Measurements from ENCODE around the gene TANK. TPM values are rescaled to one million over a fixed set of nuclear protein-coding genes. Genes with fewer than 3 reads are reported as not detected.

The TANK gene
- total and polyA plus RNA-seq, 2 donors (not counting 3 experiments of a cell fraction or from before 2014, with no cell fraction given), result 33.3 to 83.2 TPM

DNA sequence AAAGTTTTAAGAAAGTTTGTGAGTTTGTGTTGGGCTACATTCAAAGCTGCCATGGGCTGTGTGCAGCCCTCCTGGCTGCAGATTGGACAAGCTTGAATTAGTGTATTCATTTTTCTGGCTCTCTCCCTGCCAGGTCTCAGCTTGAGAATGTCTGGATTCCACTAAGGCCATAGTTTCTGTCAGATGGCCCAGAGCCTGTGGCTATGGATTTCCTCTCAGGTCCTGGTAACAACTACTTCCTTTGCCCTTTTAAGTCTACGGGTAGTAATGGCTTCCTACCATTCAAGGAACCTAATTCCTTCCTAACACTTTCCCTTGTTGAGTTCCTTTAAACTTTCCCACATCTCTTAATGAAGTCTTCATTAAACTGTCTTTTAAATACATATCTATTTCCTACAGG is 123.7 kb downstream of the TANK start:
- TF ChIP-seq JUN (IDR thresholded peaks at IDR 0.05; ENCODE audit: borderline replicate concordance, insufficient read depth, insufficient read length, low read depth), result no peak
- no peak for TF ChIP-seq FOS (IDR thresholded peaks at IDR 0.05; ENCODE audit: borderline replicate concordance, insufficient read depth, low read length)
- TF ChIP-seq EZH2 (IDR thresholded peaks at IDR 0.05; ENCODE audit: borderline replicate concordance, low read depth, low read length, severe bottlenecking), result no peak
- Histone ChIP-seq H3K4me2 (ENCODE audit: insufficient read depth, low read length) (no peak overlapping the region), H3K27ac (ENCODE audit: insufficient read depth, low read depth, low read length) (no peak overlapping the region), H3K9me3 (replicated peaks; ENCODE audit: control insufficient read depth, insufficient read depth, low read length) (no peaks in the 10 kb centered on the region), H3K4me1 (ENCODE audit: control insufficient read depth, extremely low read depth, insufficient read depth, low read length) (no peaks in the 10 kb centered on the region), H3K79me2 (ENCODE audit: control insufficient read depth, insufficient read depth, low read length) (no peaks in the 10 kb centered on the region), H2AFZ (ENCODE audit: low read depth, low read length) (no peak overlapping the region), H3K4me3 (replicated peaks in 1 of 3; ENCODE audit: insufficient read depth in 1 of 3, low read depth in 1 of 3, low read length in 3 of 3) (no peak overlapping the region), H3K36me3 (ENCODE audit: control insufficient read depth in 2 of 2, extremely low read depth in 1 of 2, insufficient read depth in 2 of 2, low read length in 2 of 2) (no peaks in the 10 kb centered on the region), H3K9me1 (replicated peaks; ENCODE audit: control insufficient read depth, extremely low read depth, insufficient read depth, low read length) (no peaks in the 10 kb centered on the region), H4K20me1 (replicated peaks; ENCODE audit: control insufficient read depth, extremely low read depth, insufficient read depth, low read length) (no peaks in the 10 kb centered on the region), H3K9ac (replicated peaks; ENCODE audit: extremely low read depth, insufficient read depth, low read length) (no peak overlapping the region), H3K27me3 (ENCODE audit: control insufficient read depth in 2 of 2, insufficient read depth in 2 of 2, low read length in 2 of 2) (peaks cover 4 to 5% of the 10 kb centered on the region in 2 experiments)
- no peak for DNase-seq (ENCODE audit: low read depth, low spot score)
- ChIA-PET POLR2A (no interaction called here), CTCF (interaction anchor here (1.6 kb wide), 1 partner anchor 10 kb away, joined by 4 read pairs; no protein-coding TSS in a partner anchor)
- BruUV-seq (replicated peaks), result no TSS peak
- intact Hi-C loops (cut with micrococcal nuclease) (no loop called here), dilution Hi-C loops (cut with MboI; ENCODE audit: extremely low pct_ligation_motif_present, low sequenced_read_pairs) (no loop called here)
- no peak for FAIRE-seq

Other genes starting within 250 kb of the TANK start
- gene PSMD14, start 148.0 kb downstream of the TANK start, total RNA-seq, result 83.6 and 85.4 TPM in 2 replicates
- gene PSMD14, start 148.0 kb downstream of the TANK start, polyA plus RNA-seq, result 36.4 and 47.6 TPM in 2 replicates